ENCODE results near the gene PI4K2A. TPM values are rescaled to one million over a fixed set of nuclear protein-coding genes. Genes with fewer than 3 reads are reported as not detected.

PI4K2A gene
- total RNA-seq, 1 donor from 2014 or later = 11.9 TPM

GRCh38 chr10:97666992-97667391, 26.5 kb downstream of the PI4K2A start:
- Histone ChIP-seq H3K79me2 (ENCODE audit: low read depth) (no peaks in the 10 kb centered on the region), H3K36me3 (no peaks in the 10 kb centered on the region), H3K27me3 (no peaks in the 10 kb centered on the region), H3F3A (ENCODE audit: low read depth) (no peaks in the 10 kb centered on the region), H3K4me3 (no peak overlapping the region), H3K9me3 (ENCODE audit: low read depth) (no peaks in the 10 kb centered on the region), H3K4me1 (no peaks in the 10 kb centered on the region), H3K27ac (no peak overlapping the region), H3K4me2 (no peak overlapping the region), H4K20me1 (ENCODE audit: low read depth) (no peaks in the 10 kb centered on the region), H3K9ac (no peak overlapping the region), H2AFZ (replicated peaks) (no peak overlapping the region)
- Mint-ChIP-seq H3K4me3 (no peak overlapping the region), H3K36me3 (peaks cover 17% of the 10 kb centered on the region), H3K27ac (no peak overlapping the region), H3K9me3 (no peaks in the 10 kb centered on the region), H3K4me1 (no peaks in the 10 kb centered on the region), H3K27me3 (ENCODE audit: insufficient read depth, low read depth) (no peaks in the 10 kb centered on the region)
- DNase-seq (ENCODE audit: low spot score) = no peak
- no peak for TF ChIP-seq CTCF (IDR thresholded peaks at IDR 0.05)
- TF ChIP-seq EZH2 (IDR thresholded peaks at IDR 0.05) = no peak
- no peak for TF ChIP-seq EZH2phosphoT487 (IDR thresholded peaks at IDR 0.05)

DNA sequence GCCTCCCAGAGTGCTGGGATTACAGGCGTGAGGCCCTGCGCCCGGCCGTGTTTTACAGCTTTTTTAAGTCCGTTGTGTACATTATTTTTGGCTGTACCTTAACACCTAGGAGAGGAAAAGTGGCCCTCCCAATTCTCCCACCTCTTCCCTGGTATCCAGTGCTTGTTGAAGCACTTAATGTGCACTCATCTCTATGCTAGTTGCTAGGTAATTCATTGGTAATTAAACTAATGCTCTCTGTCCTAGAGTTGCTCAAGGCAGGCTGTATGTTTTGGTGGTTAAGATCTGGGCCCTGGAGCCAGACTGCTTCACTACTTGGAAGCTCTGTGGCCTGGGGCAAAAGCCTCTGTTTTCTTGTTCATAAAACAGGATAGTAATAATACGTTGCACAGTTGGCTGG, 27.0 kb downstream of the PI4K2A start:
- peaks cover 17% of the 10 kb centered on the region for H3K36me3 Mint-ChIP-seq
- Histone ChIP-seq H3K79me2 (ENCODE audit: low read depth) (no peaks in the 10 kb centered on the region), H3K4me2 (no peak overlapping the region), H3F3A (ENCODE audit: low read depth) (no peaks in the 10 kb centered on the region), H3K9me3 (ENCODE audit: low read depth) (no peaks in the 10 kb centered on the region), H3K27ac (no peak overlapping the region), H4K20me1 (ENCODE audit: low read depth) (no peaks in the 10 kb centered on the region), H3K9ac (no peak overlapping the region), H3K4me1 (no peaks in the 10 kb centered on the region), H3K27me3 (no peaks in the 10 kb centered on the region), H3K4me3 (no peak overlapping the region), H2AFZ (replicated peaks) (no peak overlapping the region), H3K36me3 (no peaks in the 10 kb centered on the region)
- no peak overlapping the region for H3K27ac Mint-ChIP-seq
- H3K4me1 Mint-ChIP-seq = no peaks in the 10 kb centered on the region
- no peak for TF ChIP-seq EZH2phosphoT487 (IDR thresholded peaks at IDR 0.05)
- no peak for TF ChIP-seq EZH2 (IDR thresholded peaks at IDR 0.05)
- TF ChIP-seq CTCF (IDR thresholded peaks at IDR 0.05) = no peak
- no peaks in the 10 kb centered on the region for H3K9me3 Mint-ChIP-seq
- no peak overlapping the region for H3K4me3 Mint-ChIP-seq
- no peaks in the 10 kb centered on the region for H3K27me3 Mint-ChIP-seq (ENCODE audit: insufficient read depth, low read depth)
- no peak for DNase-seq (ENCODE audit: low spot score)

DNA sequence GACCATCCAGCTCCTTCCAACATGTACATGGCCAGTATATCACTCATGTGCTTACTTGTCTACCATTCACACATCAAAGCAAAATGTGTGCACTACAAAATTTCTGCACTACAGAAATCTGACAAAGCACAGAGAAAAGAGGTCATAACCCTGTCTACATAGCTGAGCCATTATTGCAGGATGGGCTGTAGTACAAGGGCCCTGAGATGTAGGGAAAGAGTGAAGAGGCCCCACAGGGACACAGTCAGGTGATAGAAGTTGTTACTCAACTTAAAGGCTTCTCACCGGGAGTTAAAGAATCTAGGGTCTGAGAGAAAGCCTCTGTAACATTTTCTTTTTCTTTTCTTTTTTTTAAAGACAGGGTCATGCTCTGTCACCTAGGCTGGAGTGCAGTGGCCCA, 29.1 kb downstream of the PI4K2A start:
- Histone ChIP-seq H3K27ac (no peak overlapping the region), H3K79me2 (ENCODE audit: low read depth) (no peaks in the 10 kb centered on the region), H3K4me2 (no peak overlapping the region), H4K20me1 (ENCODE audit: low read depth) (no peaks in the 10 kb centered on the region), H3K9me3 (ENCODE audit: low read depth) (no peaks in the 10 kb centered on the region), H3K4me3 (no peak overlapping the region), H3K9ac (no peak overlapping the region), H2AFZ (replicated peaks) (no peak overlapping the region), H3F3A (ENCODE audit: low read depth) (no peaks in the 10 kb centered on the region), H3K27me3 (no peaks in the 10 kb centered on the region), H3K4me1 (no peaks in the 10 kb centered on the region), H3K36me3 (no peaks in the 10 kb centered on the region)
- DNase-seq (ENCODE audit: low spot score) = no peak
- Mint-ChIP-seq H3K36me3 (peaks cover 20% of the 10 kb centered on the region), H3K27me3 (ENCODE audit: insufficient read depth, low read depth) (no peaks in the 10 kb centered on the region), H3K4me3 (no peak overlapping the region), H3K9me3 (no peaks in the 10 kb centered on the region), H3K27ac (no peak overlapping the region), H3K4me1 (no peaks in the 10 kb centered on the region)
- no peak for TF ChIP-seq EZH2phosphoT487 (IDR thresholded peaks at IDR 0.05)
- TF ChIP-seq CTCF (IDR thresholded peaks at IDR 0.05) = no peak
- no peak for TF ChIP-seq EZH2 (IDR thresholded peaks at IDR 0.05)

All from neural progenitor cell (in vitro differentiated cells).